ENCODE measurements around the gene LIME1. TPM values are rescaled to one million over a fixed set of nuclear protein-coding genes. Genes with fewer than 3 reads are reported as not detected.

The LIME1 gene
- polyA plus RNA-seq, 1 experiment: 1.5 TPM

DNA sequence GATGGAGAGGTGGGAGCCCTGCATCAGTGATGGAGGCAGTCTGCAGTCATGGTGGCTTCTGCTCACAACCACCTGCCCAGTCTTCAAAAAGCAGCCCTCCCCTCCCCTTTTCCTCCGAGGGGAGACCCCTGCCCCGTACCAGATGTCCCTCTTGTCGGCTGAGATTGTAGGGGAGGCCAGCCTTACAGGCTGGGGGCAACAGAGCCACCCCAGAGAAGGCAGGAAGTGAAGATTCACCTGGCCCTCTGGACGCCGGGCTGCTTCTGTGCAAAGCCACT, 35.5 kb upstream of the LIME1 start:
- no peak for DNase-seq (ENCODE audit: low read depth, low spot score)
- TF ChIP-seq, protein P1, sequence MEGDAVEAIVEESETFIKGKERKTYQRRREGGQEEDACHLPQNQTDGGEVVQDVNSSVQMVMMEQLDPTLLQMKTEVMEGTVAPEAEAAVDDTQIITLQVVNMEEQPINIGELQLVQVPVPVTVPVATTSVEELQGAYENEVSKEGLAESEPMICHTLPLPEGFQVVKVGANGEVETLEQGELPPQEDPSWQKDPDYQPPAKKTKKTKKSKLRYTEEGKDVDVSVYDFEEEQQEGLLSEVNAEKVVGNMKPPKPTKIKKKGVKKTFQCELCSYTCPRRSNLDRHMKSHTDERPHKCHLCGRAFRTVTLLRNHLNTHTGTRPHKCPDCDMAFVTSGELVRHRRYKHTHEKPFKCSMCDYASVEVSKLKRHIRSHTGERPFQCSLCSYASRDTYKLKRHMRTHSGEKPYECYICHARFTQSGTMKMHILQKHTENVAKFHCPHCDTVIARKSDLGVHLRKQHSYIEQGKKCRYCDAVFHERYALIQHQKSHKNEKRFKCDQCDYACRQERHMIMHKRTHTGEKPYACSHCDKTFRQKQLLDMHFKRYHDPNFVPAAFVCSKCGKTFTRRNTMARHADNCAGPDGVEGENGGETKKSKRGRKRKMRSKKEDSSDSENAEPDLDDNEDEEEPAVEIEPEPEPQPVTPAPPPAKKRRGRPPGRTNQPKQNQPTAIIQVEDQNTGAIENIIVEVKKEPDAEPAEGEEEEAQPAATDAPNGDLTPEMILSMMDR (IDR thresholded peaks at IDR 0.05; ENCODE audit: low read depth, low read length): no peak
- POLR2A ChIA-PET: interaction anchor here (0.9 kb wide), 1 partner anchor 40 kb away, joined by 3 read pairs; no protein-coding TSS in a partner anchor
- Histone ChIP-seq H3K9me3 (ENCODE audit: control insufficient read depth, insufficient read depth, low read length) (no peaks in the 10 kb centered on the region; the same call in 1 of the 2 replicates), H3K27ac (ENCODE audit: low read depth, low read length) (no peak overlapping the region), H3K27me3 (ENCODE audit: control insufficient read depth, insufficient read depth, low read length) (no peaks in the 10 kb centered on the region), H3K4me3 (ENCODE audit: low read depth, low read length) (no peak overlapping the region)
- CTCF ChIA-PET: no interaction called here

- Histone ChIP-seq H3K4me3 (ENCODE audit: low read depth, low read length) (no peak overlapping the region), H3K27me3 (ENCODE audit: control insufficient read depth, insufficient read depth, low read length) (no peaks in the 10 kb centered on the region), H3K9me3 (ENCODE audit: control insufficient read depth, insufficient read depth, low read length) (no peaks in the 10 kb centered on the region; the same call in 1 of the 2 replicates), H3K27ac (ENCODE audit: low read depth, low read length) (no peak overlapping the region)
- no peak for DNase-seq (ENCODE audit: low read depth, low spot score)
- POLR2A ChIA-PET: interaction anchor here (0.9 kb wide), 1 partner anchor 39 kb away, joined by 3 read pairs; no protein-coding TSS in a partner anchor
- CTCF ChIA-PET: no interaction called here
- TF ChIP-seq, protein P1 (IDR thresholded peaks at IDR 0.05; ENCODE audit: low read depth, low read length): no peak
Measured at GRCh38 chr20:63701329-63702035, 35.0 kb upstream of the LIME1 start.

GRCh38 chr20:63702036-63702665, 34.3 kb upstream of the LIME1 start:
- Histone ChIP-seq H3K4me3 (ENCODE audit: low read depth, low read length) (no peak overlapping the region), H3K9me3 (ENCODE audit: control insufficient read depth, insufficient read depth, low read length) (no peaks in the 10 kb centered on the region; the same call in 1 of the 2 replicates), H3K27ac (ENCODE audit: low read depth, low read length) (no peak overlapping the region), H3K27me3 (ENCODE audit: control insufficient read depth, insufficient read depth, low read length) (no peaks in the 10 kb centered on the region)
- POLR2A ChIA-PET: no interaction called here
- CTCF ChIA-PET: no interaction called here
- no peak for DNase-seq (ENCODE audit: low read depth, low spot score)
- TF ChIP-seq, protein P1 (IDR thresholded peaks at IDR 0.05; ENCODE audit: low read depth, low read length): no peak

GRCh38 chr20:63702751-63703470, 33.6 kb upstream of the LIME1 start:
- Histone ChIP-seq H3K27me3 (ENCODE audit: control insufficient read depth, insufficient read depth, low read length) (no peaks in the 10 kb centered on the region), H3K27ac (ENCODE audit: low read depth, low read length) (no peak overlapping the region), H3K4me3 (ENCODE audit: low read depth, low read length) (no peak overlapping the region), H3K9me3 (ENCODE audit: control insufficient read depth, insufficient read depth, low read length) (no peaks in the 10 kb centered on the region; the same call in 1 of the 2 replicates)
- TF ChIP-seq, protein P1 (IDR thresholded peaks at IDR 0.05; ENCODE audit: low read depth, low read length): no peak
- CTCF ChIA-PET: no interaction called here
- POLR2A ChIA-PET: no interaction called here
- DNase-seq (ENCODE audit: low read depth, low spot score): no peak

- ChIA-PET POLR2A (no interaction called here), CTCF (no interaction called here)
- no peaks in the 10 kb centered on the region; the same call in 1 of the 2 replicates for H3K9me3 ChIP-seq (ENCODE audit: control insufficient read depth, insufficient read depth, low read length)
- no peak overlapping the region for H3K4me3 ChIP-seq (ENCODE audit: low read depth, low read length)
- DNase-seq (ENCODE audit: low read depth, low spot score): no peak
- no peaks in the 10 kb centered on the region for H3K27me3 ChIP-seq (ENCODE audit: control insufficient read depth, insufficient read depth, low read length)
- H3K27ac ChIP-seq (ENCODE audit: low read depth, low read length): no peak overlapping the region
- TF ChIP-seq, protein P1 (IDR thresholded peaks at IDR 0.05; ENCODE audit: low read depth, low read length): no peak
Measured at GRCh38 chr20:63703471-63703975, 32.9 kb upstream of the LIME1 start.

Measured in AG04450 (cell line).